Osteocyte (in vitro differentiated cells): Measurements from ENCODE around the gene MYCBPAP. TPM values are rescaled to one million over a fixed set of nuclear protein-coding genes. Genes with fewer than 3 reads are reported as not detected.

Experiments
- DNase-seq: peaks from one replicate; pipeline ENCODE4 v3.0.0; 2021; ENCODE audit warnings: mixed read lengths; ENCODE audit not compliant: unreplicated experiment; ENCODE audit errors: extremely low spot score
- H3K27ac Mint-ChIP-seq: one replicate; pipeline ENCODE4 v1.8.0; 2021; ENCODE audit warnings: mild to moderate bottlenecking, mixed read lengths; ENCODE audit not compliant: unreplicated experiment
- H3K27me3 Mint-ChIP-seq: one replicate; pipeline ENCODE4 v1.8.0; 2021; ENCODE audit warnings: mixed read lengths; ENCODE audit not compliant: unreplicated experiment
- H3K36me3 Mint-ChIP-seq: one replicate; pipeline ENCODE4 v1.8.0; 2021; ENCODE audit warnings: mixed read lengths; ENCODE audit not compliant: unreplicated experiment
- H3K4me1 Mint-ChIP-seq: one replicate; pipeline ENCODE4 v1.8.0; 2021; ENCODE audit warnings: mixed read lengths; ENCODE audit not compliant: unreplicated experiment
- H3K4me3 Mint-ChIP-seq: one replicate; pipeline ENCODE4 v1.8.0; 2021; ENCODE audit warnings: mild to moderate bottlenecking, moderate library complexity, mixed read lengths; ENCODE audit not compliant: unreplicated experiment
- H3K9me3 Mint-ChIP-seq: one replicate; pipeline ENCODE4 v1.8.0; 2021; ENCODE audit warnings: mixed read lengths; ENCODE audit not compliant: unreplicated experiment
- total RNA-seq: library from RNA; stranded (reverse); gene quantifications from 2 replicates; pipeline ENCODE4 v1.2.1, GENCODE V29; 2021
- TF ChIP-seq, protein P1 (sequence below): fragments of 200-600 bp; sonication (generic); IDR thresholded peaks from 2 replicates; pipeline ENCODE4 v1.5.0; 2021; ENCODE audit warnings: antibody characterized with exemption, mild to moderate bottlenecking, moderate library complexity

Gene MYCBPAP
- total RNA-seq, 1 donor from 2014 or later: 0.46 TPM

DNA sequence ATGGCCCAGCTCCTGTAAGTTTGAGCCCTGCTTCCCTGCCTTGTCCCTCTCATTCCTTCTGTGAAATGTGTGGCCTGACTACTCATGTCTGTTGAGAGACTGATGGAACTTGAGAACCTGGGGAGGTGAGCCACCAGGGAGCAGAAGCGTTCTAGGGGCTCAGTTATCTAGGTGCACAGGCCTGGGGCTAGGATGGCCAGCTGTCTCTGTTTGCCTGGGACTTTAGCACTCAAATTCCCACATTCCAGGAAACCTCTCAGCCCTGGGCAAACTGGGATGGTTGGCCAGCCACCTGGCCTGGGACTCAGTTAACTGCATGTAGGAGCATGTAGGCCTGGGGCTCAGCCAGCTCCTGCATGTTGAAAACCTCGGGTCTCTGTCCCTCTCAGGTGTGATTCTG lies 15.0 kb downstream of the MYCBPAP start:
- H3K27ac Mint-ChIP-seq: no peak overlapping the region
- TF ChIP-seq, protein P1, sequence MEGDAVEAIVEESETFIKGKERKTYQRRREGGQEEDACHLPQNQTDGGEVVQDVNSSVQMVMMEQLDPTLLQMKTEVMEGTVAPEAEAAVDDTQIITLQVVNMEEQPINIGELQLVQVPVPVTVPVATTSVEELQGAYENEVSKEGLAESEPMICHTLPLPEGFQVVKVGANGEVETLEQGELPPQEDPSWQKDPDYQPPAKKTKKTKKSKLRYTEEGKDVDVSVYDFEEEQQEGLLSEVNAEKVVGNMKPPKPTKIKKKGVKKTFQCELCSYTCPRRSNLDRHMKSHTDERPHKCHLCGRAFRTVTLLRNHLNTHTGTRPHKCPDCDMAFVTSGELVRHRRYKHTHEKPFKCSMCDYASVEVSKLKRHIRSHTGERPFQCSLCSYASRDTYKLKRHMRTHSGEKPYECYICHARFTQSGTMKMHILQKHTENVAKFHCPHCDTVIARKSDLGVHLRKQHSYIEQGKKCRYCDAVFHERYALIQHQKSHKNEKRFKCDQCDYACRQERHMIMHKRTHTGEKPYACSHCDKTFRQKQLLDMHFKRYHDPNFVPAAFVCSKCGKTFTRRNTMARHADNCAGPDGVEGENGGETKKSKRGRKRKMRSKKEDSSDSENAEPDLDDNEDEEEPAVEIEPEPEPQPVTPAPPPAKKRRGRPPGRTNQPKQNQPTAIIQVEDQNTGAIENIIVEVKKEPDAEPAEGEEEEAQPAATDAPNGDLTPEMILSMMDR: no peak
- no peak overlapping the region for H3K4me3 Mint-ChIP-seq
- DNase-seq: no peak
- no peaks in the 10 kb centered on the region for H3K27me3 Mint-ChIP-seq
- no peaks in the 10 kb centered on the region for H3K9me3 Mint-ChIP-seq
- H3K36me3 Mint-ChIP-seq: no peaks in the 10 kb centered on the region
- peaks cover 7% of the 10 kb centered on the region for H3K4me1 Mint-ChIP-seq

DNA sequence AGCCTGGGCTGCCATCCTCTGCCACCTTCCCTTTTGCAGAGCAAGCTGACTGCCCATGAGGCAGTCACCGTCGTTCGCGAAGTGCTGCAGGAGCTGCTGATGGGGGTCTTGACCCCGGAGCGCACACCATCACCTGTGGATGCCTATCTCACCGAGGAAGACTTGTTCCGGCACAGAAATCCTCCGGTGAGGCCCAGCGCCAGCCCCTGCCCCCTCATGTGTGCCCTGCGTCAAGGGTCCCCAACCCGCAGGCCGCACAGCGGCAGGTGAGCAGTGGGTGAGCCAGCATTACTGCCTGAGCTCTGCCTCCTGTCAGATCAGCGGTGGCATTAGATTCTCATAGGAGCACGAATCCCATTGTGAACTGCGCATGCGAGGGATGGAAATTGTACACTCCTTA lies 16.6 kb downstream of the MYCBPAP start:
- peaks cover 8% of the 10 kb centered on the region for H3K27me3 Mint-ChIP-seq
- TF ChIP-seq, protein P1: no peak
- H3K4me3 Mint-ChIP-seq: no peak overlapping the region
- H3K27ac Mint-ChIP-seq: no peak overlapping the region
- H3K36me3 Mint-ChIP-seq: no peaks in the 10 kb centered on the region
- no peaks in the 10 kb centered on the region for H3K9me3 Mint-ChIP-seq
- H3K4me1 Mint-ChIP-seq: no peaks in the 10 kb centered on the region
- DNase-seq: no peak

DNA sequence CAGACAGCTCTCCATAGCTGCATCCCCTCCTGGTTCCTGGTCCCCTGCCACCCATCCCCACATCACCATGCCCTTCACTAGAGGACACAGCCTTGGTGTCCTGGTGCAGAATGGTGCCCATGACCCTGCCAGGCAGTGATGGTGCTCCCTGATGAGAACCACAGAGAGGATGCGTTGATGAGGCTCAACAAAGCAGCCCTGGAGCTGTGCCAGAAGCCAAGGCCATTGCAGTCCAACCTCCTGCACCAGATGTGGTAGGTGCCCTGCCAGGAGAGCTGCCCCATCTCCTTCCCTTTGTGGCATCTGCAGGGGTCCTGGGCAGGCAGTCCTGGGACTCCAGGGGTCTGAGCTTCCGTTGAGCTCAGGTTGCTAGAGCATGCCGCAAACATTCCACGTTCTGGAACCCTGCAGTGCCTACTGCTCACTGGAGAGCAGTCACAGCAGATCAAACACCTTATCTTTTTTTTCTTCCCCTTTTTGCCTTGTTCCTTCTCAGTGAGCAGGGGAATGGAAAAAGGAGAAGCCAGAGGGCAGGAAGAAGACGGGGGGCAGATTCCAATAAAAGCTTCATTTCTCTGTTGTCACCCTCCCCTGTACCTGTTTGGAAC lies 19.0 kb downstream of the MYCBPAP start:
- no peaks in the 10 kb centered on the region for H3K36me3 Mint-ChIP-seq
- H3K9me3 Mint-ChIP-seq: no peaks in the 10 kb centered on the region
- TF ChIP-seq, protein P1: no peak
- no peak overlapping the region for H3K4me3 Mint-ChIP-seq
- H3K27me3 Mint-ChIP-seq: peaks cover 28% of the 10 kb centered on the region
- no peak for DNase-seq
- no peaks in the 10 kb centered on the region for H3K4me1 Mint-ChIP-seq
- no peak overlapping the region for H3K27ac Mint-ChIP-seq

DNA sequence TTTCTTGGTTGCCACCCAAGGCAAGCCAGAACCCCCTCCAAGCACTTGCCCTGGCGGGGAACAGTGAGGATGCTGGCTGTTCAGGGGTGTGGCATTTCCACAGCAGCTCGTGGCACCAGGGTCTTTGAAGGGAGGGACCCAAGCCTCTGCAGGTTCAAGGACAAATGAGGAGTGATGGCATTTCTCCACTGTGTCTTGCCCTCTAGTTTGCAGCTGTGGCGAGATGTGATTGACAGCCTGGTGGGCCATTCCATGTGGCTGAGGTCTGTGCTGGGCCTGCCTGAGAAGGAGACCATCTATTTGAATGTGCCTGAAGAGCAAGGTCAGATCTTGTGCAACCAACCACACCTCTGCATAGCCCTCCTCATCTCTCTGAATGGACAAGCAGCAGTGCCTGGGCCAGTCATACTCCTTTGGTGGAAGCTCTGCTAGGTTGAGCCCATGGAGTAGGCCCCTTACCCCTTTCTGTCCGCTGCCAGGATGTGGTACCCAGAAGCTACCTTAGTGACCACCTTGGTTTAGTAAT lies 19.8 kb downstream of the MYCBPAP start:
- TF ChIP-seq, protein P1: no peak
- DNase-seq: no peak
- Mint-ChIP-seq H3K9me3 (no peaks in the 10 kb centered on the region), H3K4me1 (peaks cover 2% of the 10 kb centered on the region), H3K36me3 (no peaks in the 10 kb centered on the region), H3K4me3 (no peak overlapping the region), H3K27me3 (peaks cover 35% of the 10 kb centered on the region), H3K27ac (no peak overlapping the region)

DNA sequence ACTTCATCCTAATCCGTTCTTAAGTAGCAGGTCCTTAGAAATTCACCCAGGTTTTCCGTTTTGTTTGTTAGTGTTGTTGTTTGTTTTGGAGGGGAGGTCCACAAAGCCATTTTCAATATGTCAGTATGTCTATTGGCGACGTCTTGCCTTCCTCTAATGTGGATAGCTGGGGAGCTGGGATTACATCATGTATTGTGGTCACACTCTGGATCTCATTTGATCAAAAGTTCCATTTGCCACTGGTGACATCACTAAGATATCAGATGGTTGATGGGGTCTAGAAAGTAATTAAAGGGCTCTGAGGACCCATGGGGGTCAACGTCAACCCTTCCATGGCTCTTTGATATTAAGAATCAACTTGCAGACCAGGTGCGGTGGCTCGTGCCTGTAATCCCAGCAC lies 21.6 kb downstream of the MYCBPAP start:
- Mint-ChIP-seq H3K4me3 (no peak overlapping the region), H3K4me1 (peaks cover 12% of the 10 kb centered on the region), H3K27ac (no peak overlapping the region), H3K27me3 (peaks cover 44% of the 10 kb centered on the region), H3K9me3 (no peaks in the 10 kb centered on the region), H3K36me3 (no peaks in the 10 kb centered on the region)
- DNase-seq: no peak
- TF ChIP-seq, protein P1: no peak
